Aorta (tissue), 5 donors: ENCODE data around the gene POMP. TPM values are rescaled to one million over a fixed set of nuclear protein-coding genes. Genes with fewer than 3 reads are reported as not detected.

Source experiments
- ATAC-seq: fragments of 200-7000 bp; cut with Tn5 transposase; one replicate; pipeline ENCODE4 v1.9.1; 2022; ENCODE audit warnings: moderate library complexity; ENCODE audit not compliant: low FRiP score
- DNase-seq, 2 donors: peaks; one replicate each; pipeline ENCODE4 v3.0.0-alpha.2; 2020
- H3K27ac ChIP-seq, 2 donors: one replicate each; pipeline ENCODE4 v1.5.1; 2013; ENCODE audit warnings: low read length in 2 of 2, mild to moderate bottlenecking in 2 of 2, moderate library complexity in 2 of 2, control low read depth in 1 of 2, inconsistent platforms in 1 of 2, low read depth in 1 of 2
- H3K27me3 ChIP-seq, 2 donors: one replicate each; pipeline ENCODE4 v1.6.1; 2013; ENCODE audit warnings: control low read depth in 1 of 2, low read length in 1 of 2, mild to moderate bottlenecking in 1 of 2, moderate library complexity in 1 of 2; ENCODE audit not compliant: insufficient read depth in 2 of 2, control insufficient read depth in 1 of 2
- H3K36me3 ChIP-seq, 2 donors: one replicate each; pipeline ENCODE4 v1.6.1; 2013; ENCODE audit warnings: control low read depth in 1 of 2, low read length in 1 of 2, mild to moderate bottlenecking in 1 of 2; ENCODE audit not compliant: insufficient read depth in 2 of 2, control insufficient read depth in 1 of 2
- H3K4me1 ChIP-seq, 2 donors: one replicate each; pipeline ENCODE4 v1.6.1; 2013; ENCODE audit warnings: low read length in 2 of 2, control low read depth in 1 of 2, mild to moderate bottlenecking in 1 of 2, moderate library complexity in 1 of 2; ENCODE audit not compliant: insufficient read depth in 2 of 2, control insufficient read depth in 1 of 2
- H3K4me3 ChIP-seq, 2 donors: one replicate each; pipeline ENCODE4 v1.5.1; 2013; ENCODE audit warnings: low read length in 2 of 2, control low read depth in 1 of 2, mild to moderate bottlenecking in 1 of 2
- H3K9me3 ChIP-seq: one replicate; pipeline ENCODE4 v1.6.1; 2013; ENCODE audit warnings: mild to moderate bottlenecking, low read length; ENCODE audit not compliant: control insufficient read depth
- WGBS, 2 donors: extraction: QIAGEN DNeasy Blood & Tissue Kit; methylation state at CpG; one replicate each; pipeline ENCODE4 v1.1.7; 2013; 5-methylcytosine and 5-hydroxymethylcytosine counted together
- intact Hi-C, 2 donors: fragments of 100-400 bp; cut with DNase I; formaldehyde crosslinking; loops; one replicate each; pipeline versions ENCODE4 v1.14.2 to v1.15.0; 2022
- long read RNA-seq, 2 donors: library from polyadenylated mRNA; unstranded; transcript quantifications; one replicate each; pipeline ENCODE4 v2.0.0, GENCODE V29; 2020 to 2021
- polyA plus RNA-seq, 2 donors: library from polyadenylated mRNA; stranded (reverse); fragments of 200-250 nt; gene quantifications; one replicate each; pipeline ENCODE4 v1.2.3, GENCODE V29; 2013
- total RNA-seq, 2 donors: library from RNA; stranded (reverse); fragmentation: NEBNext Ultra II Directional; extraction: Animal tissue kit (Norgen Biotek cat#: 25700); gene quantifications; one replicate each; pipeline ENCODE4 v1.2.1, GENCODE V29; 2021
- donor health status: healthy with polysubstance abuse.
- donor health status: Bipolar disorder and iron deficiency.
- donor health status: DM: no; HTN: no; CAD: no.
- donor health status: DM: no; HTN: no; CAD: no.
- donor health status: DM: yes; HTN: yes; CAD: no.

Gene POMP, protein sequence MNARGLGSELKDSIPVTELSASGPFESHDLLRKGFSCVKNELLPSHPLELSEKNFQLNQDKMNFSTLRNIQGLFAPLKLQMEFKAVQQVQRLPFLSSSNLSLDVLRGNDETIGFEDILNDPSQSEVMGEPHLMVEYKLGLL
- 10 to 100 TPM; 46.7 to 52.9 TPM for total RNA-seq
- 100 to 1,000 TPM in 1 of 2 donors, 10 to 100 TPM in 1; 75.8 to 110 TPM for polyA plus RNA-seq
- long read RNA-seq, donor 1, transcript POMP-201 (6 exons, 1,330 nt) = major isoform, 64 of 83 reads
- long read RNA-seq, donor 1, partial matches to known transcripts = 4 of 83 reads
- long read RNA-seq, donor 1, other reads (novel, unspliced or antisense) = 15 of 83 reads
- long read RNA-seq, donor 2, transcript POMP-201 (6 exons, 1,330 nt) = major isoform, 62 of 65 reads
- long read RNA-seq, donor 2, partial matches to known transcripts = 1 of 65 reads
- long read RNA-seq, donor 2, other reads (novel, unspliced or antisense) = 2 of 65 reads

GRCh38 chr13:28658796-28659620, at the start of gene POMP:
Gene POMP, plus strand, starts transcription at chr13:28659130. Its CDS starts 55 bp downstream, at chr13:28659185.
- 0% methylated on average over 50 to 64 of the region's 64 CpGs for WGBS, 2 donors
- Histone ChIP-seq H3K4me1 (peaks cover 1 to 10% of the 10 kb centered on the region in 2 donors), H3K27me3 (no peaks in the 10 kb centered on the region), H3K9me3 (no peaks in the 10 kb centered on the region), H3K27ac (peak within 1 kb of the TSS; percentile 33 to 68), H3K4me3 (peak within 1 kb of the TSS; percentile 73 to 91), H3K36me3 (no peaks in the 10 kb centered on the region)
- intact Hi-C loops = loop anchor here in 1 of 2 donors (2.0 kb wide), 1 partner anchor 134 kb away; no protein-coding TSS in a partner anchor
- DNase-seq = peak; percentile 96 to 99
- ATAC-seq = peak; percentile 99

DNA sequence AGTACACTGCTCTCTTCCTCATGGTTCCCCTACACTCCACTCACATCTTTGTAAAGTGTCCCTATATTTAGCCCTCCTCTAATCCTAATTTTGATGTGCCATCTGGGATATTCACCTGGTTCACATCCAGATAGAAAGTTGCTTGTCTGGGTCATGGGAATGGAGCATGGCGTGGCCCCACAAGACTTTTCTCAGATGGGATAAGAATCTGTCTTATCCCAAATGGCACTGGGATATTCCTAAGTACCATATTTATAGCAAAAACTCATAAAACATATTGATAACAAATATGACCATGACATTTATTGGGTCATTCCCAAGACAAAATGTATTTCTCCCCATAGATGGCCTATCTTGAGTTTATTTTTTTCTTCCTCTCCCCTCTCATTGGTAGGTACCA, 49.5 kb upstream of the POMP start:
- intact Hi-C loops = no loop called here

DNA sequence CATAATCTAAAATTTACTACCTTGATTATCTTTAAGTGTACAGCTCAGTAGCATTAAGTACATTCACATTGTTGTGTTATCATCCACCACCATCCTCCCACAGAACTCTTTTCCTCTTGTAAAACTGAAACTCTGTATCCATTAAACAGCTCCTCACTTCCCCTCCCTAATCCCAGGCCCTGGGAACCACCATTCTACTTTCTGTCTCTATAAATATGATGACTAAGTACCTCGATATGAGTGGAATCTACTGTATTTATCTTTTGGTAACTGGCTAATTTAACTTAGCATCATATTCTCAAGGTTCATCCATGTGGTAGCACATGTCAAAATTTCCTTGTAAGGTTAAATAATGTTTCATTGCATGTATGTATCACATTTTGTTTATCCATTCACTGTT, 49.0 kb upstream of the POMP start:
- WGBS, 2 donors = 65 to 82% methylated on average over 1 of the region's 1 CpG

More for the DNA sequence above, 49.5 kb upstream of the POMP start:
- WGBS, 2 donors = 92 to 97% methylated on average over 1 of the region's 1 CpG
- Histone ChIP-seq H3K9me3 (no peaks in the 10 kb centered on the region), H3K4me1 (no peaks in the 10 kb centered on the region), H3K4me3 (no peak overlapping the region), H3K27ac (no peak overlapping the region), H3K36me3 (no peaks in the 10 kb centered on the region), H3K27me3 (no peaks in the 10 kb centered on the region)
- DNase-seq (no peak), ATAC-seq (no peak)

GRCh38 chr13:28610996-28611395, 47.9 kb upstream of the POMP start:
- H3K4me3 ChIP-seq = no peak overlapping the region
- intact Hi-C loops = no loop called here
- no peak for ATAC-seq
- 84 to 86% methylated on average over 6 of the region's 6 CpGs for WGBS, 2 donors
- no peak for DNase-seq
- H3K27me3 ChIP-seq = no peaks in the 10 kb centered on the region
- no peaks in the 10 kb centered on the region for H3K36me3 ChIP-seq
- H3K9me3 ChIP-seq = no peaks in the 10 kb centered on the region
- no peaks in the 10 kb centered on the region for H3K4me1 ChIP-seq
- H3K27ac ChIP-seq = no peak overlapping the region

More for the DNA sequence above, 49.0 kb upstream of the POMP start:
- no peaks in the 10 kb centered on the region for H3K4me1 ChIP-seq
- no peaks in the 10 kb centered on the region for H3K9me3 ChIP-seq
- no peak overlapping the region for H3K4me3 ChIP-seq
- no peaks in the 10 kb centered on the region for H3K36me3 ChIP-seq
- DNase-seq = no peak
- no peak for ATAC-seq
- no peaks in the 10 kb centered on the region for H3K27me3 ChIP-seq
- intact Hi-C loops = no loop called here
- H3K27ac ChIP-seq = no peak overlapping the region

DNA sequence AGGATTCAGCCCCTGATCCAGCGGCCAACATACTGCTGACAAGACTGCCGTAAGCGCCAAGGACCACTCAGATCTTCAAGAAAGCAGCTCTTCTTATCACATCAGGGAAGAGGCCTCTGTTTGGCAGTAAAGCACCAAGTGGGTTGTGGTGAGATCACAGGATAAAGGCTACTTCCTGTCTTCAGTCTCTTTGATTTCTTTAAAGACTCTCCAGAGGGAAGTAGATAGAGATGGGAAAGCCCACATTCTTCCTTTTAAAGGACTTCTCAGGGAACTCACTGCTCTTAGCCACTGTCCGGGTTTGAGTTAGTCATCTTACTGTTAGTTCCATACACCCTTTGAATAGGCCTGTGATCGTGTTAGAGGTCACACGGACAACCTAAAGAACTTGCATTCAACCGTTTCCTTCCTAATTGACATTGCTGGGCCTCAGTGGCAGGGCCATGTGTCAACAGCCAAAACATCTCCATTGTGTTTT, 47.2 kb upstream of the POMP start:
- ATAC-seq (no peak), DNase-seq (no peak)
- H3K27me3 ChIP-seq = no peaks in the 10 kb centered on the region
- WGBS, 2 donors = 77 to 81% methylated on average over 7 of the region's 7 CpGs
- H3K4me1 ChIP-seq = no peaks in the 10 kb centered on the region
- intact Hi-C loops = no loop called here
- H3K27ac ChIP-seq = no peak overlapping the region
- H3K9me3 ChIP-seq = no peaks in the 10 kb centered on the region
- no peak overlapping the region for H3K4me3 ChIP-seq
- no peaks in the 10 kb centered on the region for H3K36me3 ChIP-seq

DNA sequence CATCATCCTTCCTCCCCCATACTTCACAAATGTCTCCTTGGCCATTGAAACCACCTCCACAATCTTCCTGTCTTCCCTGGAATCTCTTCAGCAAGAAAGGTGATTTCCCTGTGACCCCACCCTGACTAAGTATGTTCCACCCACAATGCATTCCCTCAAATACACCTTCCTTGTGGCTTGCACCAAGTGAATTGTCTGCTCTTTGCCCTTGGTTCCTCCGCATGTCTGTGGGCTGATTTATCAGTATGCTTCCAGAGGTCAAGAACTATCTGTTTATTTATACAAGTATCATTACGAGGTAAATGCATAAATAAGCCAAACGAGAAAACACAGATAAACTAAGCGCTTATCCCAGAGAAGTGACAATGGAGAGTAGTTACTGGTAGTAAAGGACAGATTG, 45.4 kb upstream of the POMP start:
- Histone ChIP-seq H3K36me3 (no peaks in the 10 kb centered on the region), H3K27ac (no peak overlapping the region), H3K9me3 (no peaks in the 10 kb centered on the region), H3K4me1 (no peaks in the 10 kb centered on the region), H3K4me3 (no peak overlapping the region), H3K27me3 (no peaks in the 10 kb centered on the region)
- no peak for ATAC-seq
- 70 to 71% methylated on average over 4 of the region's 4 CpGs for WGBS, 2 donors
- DNase-seq = no peak
- intact Hi-C loops = no loop called here

DNA sequence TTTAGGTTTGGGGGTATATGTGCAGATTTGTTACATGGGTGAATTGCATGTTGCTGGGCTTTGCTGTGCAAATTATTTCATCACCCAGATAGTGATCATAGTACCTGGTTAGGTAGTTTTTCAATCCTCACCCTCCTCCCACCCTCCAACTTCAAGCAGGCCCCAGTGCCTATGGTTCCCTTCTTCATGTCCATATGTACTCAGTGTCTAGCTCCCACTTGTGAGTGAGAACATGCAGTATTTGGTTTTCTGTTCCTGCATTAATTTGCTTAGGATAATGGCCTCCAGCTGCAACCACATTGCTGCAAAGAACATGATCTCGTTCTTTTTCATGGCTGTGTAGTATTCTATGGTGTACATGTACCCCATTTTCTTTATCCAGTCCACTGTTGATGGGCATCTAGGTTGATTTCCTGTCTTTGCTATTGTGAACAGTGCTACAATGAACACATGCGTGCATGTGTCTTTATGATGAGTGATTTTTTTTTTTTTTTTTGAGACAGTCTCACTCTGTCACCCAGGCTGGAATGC, 42.9 kb upstream of the POMP start:
- 93 to 97% methylated on average over 2 of the region's 2 CpGs for WGBS, 2 donors
- DNase-seq = no peak
- no peaks in the 10 kb centered on the region for H3K27me3 ChIP-seq
- H3K27ac ChIP-seq = no peak overlapping the region
- no peaks in the 10 kb centered on the region for H3K9me3 ChIP-seq
- no peaks in the 10 kb centered on the region for H3K36me3 ChIP-seq
- no peak for ATAC-seq
- no peaks in the 10 kb centered on the region for H3K4me1 ChIP-seq
- intact Hi-C loops = no loop called here
- no peak overlapping the region for H3K4me3 ChIP-seq

- intact Hi-C loops = no loop called here
- WGBS, 2 donors = 64 to 67% methylated on average over 31 of the region's 31 CpGs
- Histone ChIP-seq H3K9me3 (no peaks in the 10 kb centered on the region), H3K27me3 (no peaks in the 10 kb centered on the region), H3K27ac (no peak overlapping the region), H3K4me3 (no peak overlapping the region), H3K36me3 (no peaks in the 10 kb centered on the region), H3K4me1 (no peaks in the 10 kb centered on the region)
- DNase-seq (no peak), ATAC-seq (no peak)
These were observed 40.5 kb upstream of the POMP start for GRCh38 chr13:28618230-28618994.
